OCI-LY1 (cell line): ENCODE measurements around the gene ABCC2.

Source experiments
- H2AFZ ChIP-seq: fragments of 200-600 bp; sonication (generic), shearing (Covaris generic); 2 replicates; pipeline ENCODE4 v1.6.0; 2014; ENCODE audit warnings: antibody characterized with exemption, mild to moderate bottlenecking, low read length
- H3F3A ChIP-seq: fragments of 200-600 bp; sonication (generic), shearing (Covaris generic); 2 replicates; pipeline ENCODE4 v1.6.0; 2014; ENCODE audit warnings: mild to moderate bottlenecking, antibody characterized with exemption, low read length, moderate library complexity; ENCODE audit not compliant: insufficient read depth
- H3K27ac ChIP-seq: fragments of 200-600 bp; sonication (generic); 2 replicates; pipeline ENCODE4 v1.5.1; 2014; ENCODE audit warnings: low read length, mixed run types, mild to moderate bottlenecking, low read depth; ENCODE audit not compliant: poor library complexity, severe bottlenecking
- H3K27me3 ChIP-seq: fragments of 200-600 bp; sonication (generic); 2 replicates; pipeline ENCODE4 v1.6.0; 2014; ENCODE audit warnings: antibody characterized with exemption, mild to moderate bottlenecking, low read length, moderate library complexity; ENCODE audit not compliant: insufficient read depth
- H3K36me3 ChIP-seq: fragments of 200-600 bp; sonication (generic); 2 replicates; pipeline ENCODE4 v1.6.1; 2014; ENCODE audit warnings: mild to moderate bottlenecking, antibody characterized with exemption, low read length, moderate library complexity, mixed read lengths; ENCODE audit not compliant: insufficient read depth
- H3K4me1 ChIP-seq: fragments of 200-600 bp; sonication (generic); 2 replicates; pipeline ENCODE4 v1.5.1; 2014; ENCODE audit warnings: mild to moderate bottlenecking, low read length, moderate library complexity; ENCODE audit not compliant: insufficient read depth, severe bottlenecking
- H3K4me2 ChIP-seq: fragments of 200-600 bp; sonication (generic), shearing (Covaris generic); 2 replicates; pipeline ENCODE4 v1.6.1; 2014; ENCODE audit warnings: low read length
- H3K4me3 ChIP-seq: fragments of 200-600 bp; sonication (generic); 2 replicates; pipeline ENCODE4 v1.5.1; 2014; ENCODE audit warnings: low read length, low read depth, mild to moderate bottlenecking, mixed read lengths; ENCODE audit not compliant: poor library complexity, severe bottlenecking
- H3K79me2 ChIP-seq: fragments of 200-600 bp; shearing (Covaris generic); 2 replicates; pipeline ENCODE4 v1.6.1; 2016; ENCODE audit warnings: mixed run types, low read length, mixed read lengths; ENCODE audit not compliant: insufficient read depth
- H3K9ac ChIP-seq: fragments of 200-600 bp; sonication (generic), shearing (Covaris generic); 2 replicates; pipeline ENCODE4 v1.6.1; 2014; ENCODE audit warnings: mild to moderate bottlenecking, low read length, mixed read lengths
- H3K9me2 ChIP-seq: fragments of 200-600 bp; sonication (generic), shearing (Covaris generic); 2 replicates; pipeline ENCODE4 v1.6.1; 2014; ENCODE audit warnings: low read depth, mild to moderate bottlenecking, low read length, mixed read lengths
- H3K9me3 ChIP-seq: fragments of 200-600 bp; shearing (Covaris generic); 2 replicates; pipeline ENCODE4 v1.6.1; 2014; ENCODE audit warnings: low read length, mixed read lengths
- H4K20me1 ChIP-seq: fragments of 200-600 bp; sonication (generic), shearing (Covaris generic); 2 replicates; pipeline ENCODE4 v1.6.0; 2016; ENCODE audit warnings: mild to moderate bottlenecking, low read length; ENCODE audit not compliant: insufficient read depth
- CTCF ChIP-seq: fragments of 200-600 bp; sonication (generic), shearing (Covaris generic); IDR thresholded peaks from 2 replicates; pipeline ENCODE4 v1.5.1; 2017; ENCODE audit warnings: mild to moderate bottlenecking, antibody characterized with exemption, low read length, moderate library complexity, mixed read lengths
- EZH2 ChIP-seq: fragments of 200-600 bp; sonication (generic), shearing (Covaris generic); IDR thresholded peaks from 2 replicates; pipeline ENCODE4 v1.8.0; 2017; ENCODE audit warnings: borderline replicate concordance, mixed run types, mild to moderate bottlenecking, antibody characterized with exemption, low read length, moderate library complexity, mixed read lengths

The ABCC2 gene

DNA sequence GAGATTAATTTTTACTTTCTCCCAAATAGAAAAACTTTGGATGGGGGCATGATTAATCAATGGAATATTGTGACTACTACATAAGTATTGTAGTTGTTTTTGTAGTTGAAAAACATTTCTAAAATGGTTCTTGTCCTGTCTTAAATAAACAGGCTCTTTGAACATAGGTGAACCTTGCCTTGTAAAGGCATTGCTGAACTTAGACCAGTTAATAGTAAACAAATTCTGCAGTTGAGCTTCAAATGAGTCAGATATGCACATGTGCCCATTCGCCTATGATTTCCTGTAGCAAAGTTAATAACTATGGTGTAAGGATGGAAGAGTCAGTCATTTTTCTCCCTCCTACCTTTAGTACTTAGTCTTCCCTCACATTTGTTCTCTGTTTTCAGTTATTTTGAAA, 27.8 kb upstream of the ABCC2 start:
- Histone ChIP-seq H3K36me3 (peaks cover 55% of the 10 kb centered on the region), H2AFZ (no peak overlapping the region), H3K9me3 (no peaks in the 10 kb centered on the region), H3K79me2 (no peaks in the 10 kb centered on the region), H3K27me3 (no peaks in the 10 kb centered on the region), H3K4me2 (no peak overlapping the region), H4K20me1 (no peaks in the 10 kb centered on the region), H3K4me3 (no peak overlapping the region), H3K27ac (no peak overlapping the region), H3K4me1 (no peaks in the 10 kb centered on the region), H3K9me2 (no peaks in the 10 kb centered on the region), H3F3A (no peaks in the 10 kb centered on the region), H3K9ac (no peak overlapping the region)
- TF ChIP-seq EZH2: no peak
- TF ChIP-seq CTCF: no peak

GRCh38 chr10:99756159-99756558, 26.3 kb upstream of the ABCC2 start:
- no peak overlapping the region for H3K27ac ChIP-seq
- TF ChIP-seq EZH2: no peak
- no peak for TF ChIP-seq CTCF
- no peak overlapping the region for H3K4me3 ChIP-seq
- H3K4me1 ChIP-seq: no peaks in the 10 kb centered on the region
- H3K9ac ChIP-seq: no peak overlapping the region
- peaks cover 58% of the 10 kb centered on the region for H3K36me3 ChIP-seq
- H3F3A ChIP-seq: no peaks in the 10 kb centered on the region
- H3K9me2 ChIP-seq: no peaks in the 10 kb centered on the region
- H2AFZ ChIP-seq: no peak overlapping the region
- H3K4me2 ChIP-seq: no peak overlapping the region
- H4K20me1 ChIP-seq: no peaks in the 10 kb centered on the region
- H3K79me2 ChIP-seq: no peaks in the 10 kb centered on the region
- H3K27me3 ChIP-seq: no peaks in the 10 kb centered on the region
- no peaks in the 10 kb centered on the region for H3K9me3 ChIP-seq

GRCh38 chr10:99758211-99758891, 24.1 kb upstream of the ABCC2 start:
- no peak overlapping the region for H3K4me3 ChIP-seq
- H3K9ac ChIP-seq: no peak overlapping the region
- H3K4me1 ChIP-seq: no peaks in the 10 kb centered on the region
- no peaks in the 10 kb centered on the region for H3K9me3 ChIP-seq
- H3K36me3 ChIP-seq: peaks cover 48% of the 10 kb centered on the region
- no peaks in the 10 kb centered on the region for H3F3A ChIP-seq
- H3K79me2 ChIP-seq: no peaks in the 10 kb centered on the region
- no peaks in the 10 kb centered on the region for H3K9me2 ChIP-seq
- H3K27me3 ChIP-seq: no peaks in the 10 kb centered on the region
- TF ChIP-seq CTCF (no peak), EZH2 (no peak)
- no peak overlapping the region for H3K4me2 ChIP-seq
- H2AFZ ChIP-seq: no peak overlapping the region
- H4K20me1 ChIP-seq: no peaks in the 10 kb centered on the region
- H3K27ac ChIP-seq: no peak overlapping the region
